Stomach (tissue), 9 donors: ENCODE measurements around the gene PYGB. TPM values are rescaled to one million over a fixed set of nuclear protein-coding genes. Genes with fewer than 3 reads are reported as not detected.

ENCODE experiments used
- DNase-seq, 2 donors: peaks; one replicate each; pipeline versions ENCODE4 v3.0.0 to v3.0.0-alpha.2; 2013 to 2019
- H3K27ac ChIP-seq, 5 donors: fragments of 200-600 bp in 4 of 5; sonication (generic) in 4 of 5; one replicate each; pipeline ENCODE4 v1.5.1; 2013 to 2019; ENCODE audit warnings: mild to moderate bottlenecking in 1 of 5, moderate library complexity in 1 of 5
- H3K27me3 ChIP-seq, 3 donors: fragments of 200-600 bp; sonication (generic); one replicate each; pipeline ENCODE4 v1.5.1; 2017 to 2019; ENCODE audit warnings: mixed run types in 1 of 3
- H3K36me3 ChIP-seq, 4 donors: fragments of 200-600 bp; sonication (generic); 1 replicate in 3 of 4; 2 replicates in 1 of 4; pipeline ENCODE4 v1.5.1; 2016 to 2019
- H3K4me1 ChIP-seq, 4 donors: fragments of 200-600 bp; sonication (generic); one replicate each; pipeline ENCODE4 v1.5.1; 2016 to 2019
- H3K4me3 ChIP-seq, 4 donors: fragments of 200-600 bp; sonication (generic) in 3 of 4; one replicate each; pipeline ENCODE4 v1.5.1; 2016 to 2019; ENCODE audit warnings: mild to moderate bottlenecking in 1 of 4
- H3K9me3 ChIP-seq, 4 donors: fragments of 200-600 bp; sonication (generic); one replicate each; pipeline ENCODE4 v1.5.1; 2016 to 2019
- EP300 ChIP-seq: sonication (generic); formaldehyde crosslinking; IDR thresholded peaks from one replicate; pipeline ENCODE4 v1.6.1; 2017; ENCODE audit warnings: antibody characterized with exemption
- POLR2A ChIP-seq, 4 donors: fragments of 450-650 bp; IDR thresholded peaks; one replicate each; pipeline ENCODE4 v1.6.1; 2016; ENCODE audit warnings: antibody characterized with exemption in 4 of 4, control low read depth in 2 of 4, mild to moderate bottlenecking in 1 of 4, moderate library complexity in 1 of 4
- POLR2AphosphoS5 ChIP-seq, 3 donors: sonication (generic); formaldehyde crosslinking; IDR thresholded peaks; one replicate each; pipeline ENCODE4 v1.6.1; 2016; ENCODE audit warnings: antibody characterized with exemption in 3 of 3
- WGBS, 5 donors: extraction: QIAGEN DNeasy Blood & Tissue Kit in 3 of 5; methylation state at CpG; one replicate each; pipeline versions ENCODE4 v1.1.5 to v1.1.7; 2013 to 2018; 5-methylcytosine and 5-hydroxymethylcytosine counted together
- intact Hi-C: fragments of 100-400 bp; cut with DNase I; formaldehyde crosslinking; loops from one replicate; pipeline ENCODE4 v1.15.1; 2023; ENCODE audit warnings: low total_unique reads
- polyA plus RNA-seq, 3 donors: library from polyadenylated mRNA; stranded (reverse); fragments of 200-250 nt; gene quantifications; one replicate each; pipeline ENCODE4 v1.2.3, GENCODE V29; 2013
- total RNA-seq, 5 donors: library from RNA; depleted of rRNA; stranded (reverse); fragments of >200 nt; gene quantifications; one replicate each; pipeline versions ENCODE4 v1.1.0 to v1.2.3, GENCODE V29; 2014 to 2016
- TF ChIP-seq, protein P1 (sequence below), 7 experiments: fragments of 450-650 bp in 4 of 7; fragments of 200-600 bp in 3 of 7; sonication (generic) in 3 of 7; IDR thresholded peaks; one replicate each; pipeline ENCODE4 v1.5.1; 2016 to 2019; ENCODE audit warnings: antibody characterized with exemption in 7 of 7, control low read depth in 2 of 7, mild to moderate bottlenecking in 1 of 7
- donor health status: healthy with polysubstance abuse.
- donor health status: Bipolar disorder and iron deficiency.
- donor health status: healthy.

The PYGB gene
- total and polyA plus RNA-seq, 8 donors = 23.1 to 116 (median 49.5) TPM

DNA sequence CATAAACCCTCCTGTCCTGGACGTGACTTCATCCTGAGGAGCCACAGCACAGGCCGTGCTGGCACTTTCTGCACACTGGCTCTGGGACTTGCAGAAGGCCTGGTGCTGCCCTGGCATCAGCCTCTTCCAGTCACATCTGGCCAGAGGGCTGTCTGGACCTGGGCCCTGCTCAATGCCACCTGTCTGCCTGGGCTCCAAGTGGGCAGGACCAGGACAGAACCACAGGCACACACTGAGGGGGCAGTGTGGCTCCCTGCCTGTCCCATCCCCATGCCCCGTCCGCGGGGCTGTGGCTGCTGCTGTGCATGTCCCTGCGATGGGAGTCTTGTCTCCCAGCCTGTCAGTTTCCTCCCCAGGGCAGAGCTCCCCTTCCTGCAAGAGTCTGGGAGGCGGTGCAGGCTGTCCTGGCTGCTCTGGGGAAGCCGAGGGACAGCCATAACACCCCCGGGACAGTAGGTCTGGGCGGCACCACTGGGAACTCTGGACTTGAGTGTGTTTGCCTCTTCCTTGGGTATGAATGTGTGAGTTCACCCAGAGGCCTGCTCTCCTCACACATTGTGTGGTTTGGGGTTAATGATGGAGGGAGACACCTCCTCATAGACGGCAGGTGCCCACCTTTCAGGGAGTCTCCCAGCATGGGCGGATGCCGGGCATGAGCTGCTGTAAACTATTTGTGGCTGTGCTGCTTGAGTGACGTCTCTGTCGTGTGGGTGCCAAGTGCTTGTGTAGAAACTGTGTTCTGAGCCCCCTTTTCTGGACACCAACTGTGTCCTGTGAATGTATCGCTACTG is 22.0 kb upstream of the PYGB start:
- intact Hi-C loops = no loop called here
- Histone ChIP-seq H3K27me3 (no peaks in the 10 kb centered on the region), H3K9me3 (no peaks in the 10 kb centered on the region), H3K27ac (peak overlapping the region in 4 of 5 donors; percentile 55 to 66 (median 64)), H3K4me3 (no peak overlapping the region), H3K4me1 (peaks cover 17 to 51% (median 45%) of the 10 kb centered on the region in 4 donors), H3K36me3 (peaks cover 3 to 48% (median 35%) of the 10 kb centered on the region in 4 donors)
- WGBS, 5 donors = 89 to 94% (median 91%) methylated on average over 6 to 16 of the region's 16 CpGs
- no peak for DNase-seq
- TF ChIP-seq EP300 = no peak
- TF ChIP-seq, protein P1, sequence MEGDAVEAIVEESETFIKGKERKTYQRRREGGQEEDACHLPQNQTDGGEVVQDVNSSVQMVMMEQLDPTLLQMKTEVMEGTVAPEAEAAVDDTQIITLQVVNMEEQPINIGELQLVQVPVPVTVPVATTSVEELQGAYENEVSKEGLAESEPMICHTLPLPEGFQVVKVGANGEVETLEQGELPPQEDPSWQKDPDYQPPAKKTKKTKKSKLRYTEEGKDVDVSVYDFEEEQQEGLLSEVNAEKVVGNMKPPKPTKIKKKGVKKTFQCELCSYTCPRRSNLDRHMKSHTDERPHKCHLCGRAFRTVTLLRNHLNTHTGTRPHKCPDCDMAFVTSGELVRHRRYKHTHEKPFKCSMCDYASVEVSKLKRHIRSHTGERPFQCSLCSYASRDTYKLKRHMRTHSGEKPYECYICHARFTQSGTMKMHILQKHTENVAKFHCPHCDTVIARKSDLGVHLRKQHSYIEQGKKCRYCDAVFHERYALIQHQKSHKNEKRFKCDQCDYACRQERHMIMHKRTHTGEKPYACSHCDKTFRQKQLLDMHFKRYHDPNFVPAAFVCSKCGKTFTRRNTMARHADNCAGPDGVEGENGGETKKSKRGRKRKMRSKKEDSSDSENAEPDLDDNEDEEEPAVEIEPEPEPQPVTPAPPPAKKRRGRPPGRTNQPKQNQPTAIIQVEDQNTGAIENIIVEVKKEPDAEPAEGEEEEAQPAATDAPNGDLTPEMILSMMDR (IDR thresholded peaks at IDR 0.05) = no peak
- no peak for TF ChIP-seq POLR2AphosphoS5 (IDR thresholded peaks at IDR 0.05)
- no peak for TF ChIP-seq POLR2A (IDR thresholded peaks at IDR 0.05)

DNA sequence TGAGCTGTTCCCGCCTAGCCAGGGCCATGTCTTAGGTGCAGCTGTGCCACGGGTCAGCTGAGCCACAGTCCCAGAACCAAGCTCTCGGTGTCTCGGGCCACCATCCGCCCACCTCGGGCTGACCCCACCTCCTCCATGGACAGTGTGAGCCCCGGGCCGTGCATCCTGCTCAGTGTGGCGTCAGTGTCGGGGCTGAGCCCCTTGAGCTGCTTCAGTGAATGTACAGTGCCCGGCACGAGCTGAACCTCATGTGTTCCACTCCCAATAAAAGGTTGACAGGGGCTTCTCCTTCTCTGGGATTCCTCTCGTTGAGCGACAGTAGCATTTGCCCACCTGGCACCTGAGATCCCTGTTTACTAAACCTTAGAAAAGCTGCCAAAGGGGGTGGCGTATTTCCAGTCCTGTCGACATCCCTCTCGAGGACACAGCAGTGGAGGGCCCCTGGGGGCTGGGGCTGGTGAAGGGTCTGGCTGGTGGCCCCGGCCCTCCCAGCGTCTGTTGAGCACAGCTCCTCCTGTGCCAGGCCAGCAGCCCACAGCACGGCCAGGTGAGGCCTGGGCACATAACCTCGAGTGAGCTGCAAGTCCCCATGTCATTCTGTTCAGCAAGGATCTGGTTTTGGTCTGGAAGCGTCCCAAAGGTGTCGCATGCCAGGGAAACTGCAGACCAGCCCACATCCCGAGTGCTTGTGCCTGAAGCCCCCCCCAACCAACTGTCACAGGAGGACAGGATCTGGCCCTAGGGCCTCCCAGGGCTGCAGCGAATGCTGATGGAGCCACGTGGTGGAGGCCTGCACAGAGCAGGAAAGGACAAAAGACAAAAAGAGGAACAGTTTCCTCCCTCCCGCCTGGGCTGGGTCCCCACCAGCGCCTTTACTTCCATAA is 21.2 kb upstream of the PYGB start:
- 45 to 75% (median 60%) methylated on average over 13 to 28 of the region's 28 CpGs for WGBS, 5 donors
- peaks cover under 1 to 40% (median 26%) of the 10 kb centered on the region in 4 donors for H3K36me3 ChIP-seq
- intact Hi-C loops = no loop called here
- no peak for DNase-seq
- no peaks in the 10 kb centered on the region for H3K9me3 ChIP-seq
- no peak overlapping the region for H3K4me3 ChIP-seq
- no peaks in the 10 kb centered on the region for H3K27me3 ChIP-seq
- peak overlapping the region; percentile 32 to 66 (median 63) for H3K27ac ChIP-seq
- peaks cover 17 to 53% (median 45%) of the 10 kb centered on the region in 4 donors for H3K4me1 ChIP-seq
- TF ChIP-seq EP300 (no peak), POLR2AphosphoS5 (IDR thresholded peaks at IDR 0.05) (no peak), POLR2A (IDR thresholded peaks at IDR 0.05) (no peak)
- TF ChIP-seq, protein P1 (IDR thresholded peaks at IDR 0.05) = no peak

DNA sequence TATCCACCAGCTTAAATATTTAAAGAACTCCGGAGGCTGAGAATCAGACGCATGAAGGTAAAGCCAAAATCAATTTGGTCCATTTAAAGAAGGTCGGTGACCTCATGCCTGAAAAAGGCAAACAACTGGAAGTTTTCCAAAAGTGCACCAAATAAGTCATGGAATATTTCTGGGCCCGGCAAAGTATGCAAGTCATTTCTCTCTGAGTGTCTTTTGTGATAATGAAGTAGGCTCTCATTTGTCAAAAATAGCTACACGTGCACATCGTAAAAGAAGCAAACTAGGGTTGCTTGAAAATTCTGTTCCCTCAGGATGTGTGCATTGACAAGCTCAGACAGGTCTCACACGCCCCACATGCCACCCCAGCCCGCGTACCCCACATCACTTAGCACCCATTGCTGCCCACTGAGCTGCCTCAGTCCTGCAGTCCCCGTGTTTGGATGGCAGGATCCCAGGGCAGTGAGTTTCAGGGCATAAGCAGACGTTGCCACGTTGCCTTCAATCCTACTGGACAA is 20.5 kb upstream of the PYGB start:
- Histone ChIP-seq H3K4me1 (peaks cover 17 to 53% (median 45%) of the 10 kb centered on the region in 4 donors), H3K27ac (peak overlapping the region in 4 of 5 donors; percentile 55 to 66 (median 64)), H3K27me3 (no peaks in the 10 kb centered on the region), H3K9me3 (no peaks in the 10 kb centered on the region), H3K4me3 (no peak overlapping the region), H3K36me3 (peaks cover 0 to 33% (median 21%) of the 10 kb centered on the region in 4 donors)
- 43 to 58% (median 52%) methylated on average over 12 of the region's 12 CpGs for WGBS, 5 donors
- no peak for DNase-seq
- intact Hi-C loops = no loop called here
- TF ChIP-seq POLR2AphosphoS5 (IDR thresholded peaks at IDR 0.05) = peak in 2 of 3 donors; percentile 5 to 7
- no peak for TF ChIP-seq EP300

DNA sequence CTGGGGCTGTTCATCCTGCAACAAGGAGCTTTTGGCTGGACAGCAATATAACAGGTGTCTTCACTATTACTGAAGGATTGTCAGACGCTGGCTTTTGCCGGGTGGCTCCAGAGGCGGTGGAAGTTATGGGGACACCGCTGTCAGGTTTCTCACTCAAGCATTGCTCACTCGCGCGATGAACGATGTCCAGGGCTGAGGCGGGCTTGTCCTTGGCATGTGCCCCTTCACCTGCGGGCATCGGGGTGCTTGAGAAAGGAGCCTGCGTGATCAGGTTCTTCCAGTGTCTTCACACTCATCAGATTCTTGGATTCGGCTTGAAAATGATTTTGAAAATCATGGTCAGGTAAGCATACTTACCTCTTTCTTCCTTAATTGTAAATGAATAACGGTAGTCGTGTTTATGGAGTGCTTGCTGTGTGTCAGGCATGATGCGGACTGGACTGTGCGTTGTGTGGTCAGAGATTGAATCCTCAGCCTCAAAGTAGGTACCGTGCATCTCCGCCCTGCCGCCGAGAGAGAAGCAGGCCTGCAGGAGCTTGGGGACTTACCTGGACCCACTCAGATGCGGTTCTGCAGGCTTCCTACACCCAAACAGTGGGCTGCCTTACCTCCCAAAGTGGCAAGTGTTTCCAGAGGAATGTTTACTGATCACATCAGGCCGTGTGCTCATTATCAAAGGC is 18.3 kb upstream of the PYGB start:
- intact Hi-C loops = no loop called here
- 69 to 80% (median 70%) methylated on average over 23 of the region's 23 CpGs for WGBS, 5 donors
- H3K27me3 ChIP-seq = no peaks in the 10 kb centered on the region
- H3K36me3 ChIP-seq = peaks cover 0 to 17% (median 13%) of the 10 kb centered on the region in 4 donors
- TF ChIP-seq, protein P1 (IDR thresholded peaks at IDR 0.05) = no peak
- no peak for TF ChIP-seq POLR2A (IDR thresholded peaks at IDR 0.05)
- no peak for TF ChIP-seq EP300
- no peak for TF ChIP-seq POLR2AphosphoS5 (IDR thresholded peaks at IDR 0.05)
- H3K27ac ChIP-seq = peak overlapping the region; percentile 42 to 82 (median 63)
- H3K9me3 ChIP-seq = no peaks in the 10 kb centered on the region
- DNase-seq = no peak
- H3K4me3 ChIP-seq = no peak overlapping the region
- peaks cover 22 to 68% (median 49%) of the 10 kb centered on the region in 4 donors for H3K4me1 ChIP-seq
